NK-92 (cell line): ENCODE data around the gene TCIRG1.
"Not testable (repeated sequence)": the region's sequence is repeated elsewhere in the genome, so short reads cannot be mapped to it uniquely, and the experiment has no call there.

Experiments
- DNase-seq: peaks from one replicate; lab custom pipeline; 2025; ENCODE audit not compliant: unreplicated experiment; lab: John Stamatoyannopoulos, UW

Gene TCIRG1

GRCh38 chr11:68082481-68082880 lies 43.7 kb downstream of the TCIRG1 start:
- no peak for DNase-seq

- no peak for DNase-seq
These were observed 44.7 kb downstream of the TCIRG1 start for GRCh38 chr11:68083517-68083916.

- DNase-seq, result no peak
These were observed 50.9 kb downstream of the TCIRG1 start for GRCh38 chr11:68089679-68090078.

GRCh38 chr11:68090287-68090686 lies 51.5 kb downstream of the TCIRG1 start:
- DNase-seq, result no peak

- DNase-seq, result no peak
These were observed 51.9 kb downstream of the TCIRG1 start for GRCh38 chr11:68090706-68091105.

GRCh38 chr11:68092411-68092810 lies 53.6 kb downstream of the TCIRG1 start:
- DNase-seq, result no peak

GRCh38 chr11:68092946-68093345 lies 54.1 kb downstream of the TCIRG1 start:
- not testable (repeated sequence) for DNase-seq

GRCh38 chr11:68093565-68093964 lies 54.7 kb downstream of the TCIRG1 start:
- no peak for DNase-seq

GRCh38 chr11:68096962-68097361 lies 58.1 kb downstream of the TCIRG1 start:
- no peak for DNase-seq

- no peak for DNase-seq
These were observed 60.2 kb downstream of the TCIRG1 start for GRCh38 chr11:68099057-68099456.

- no peak for DNase-seq
These were observed 60.9 kb downstream of the TCIRG1 start for GRCh38 chr11:68099474-68100405.
